K562 (cell line): ENCODE results near the gene PTOV1. TPM values are rescaled to one million over a fixed set of nuclear protein-coding genes. Genes with fewer than 3 reads are reported as not detected.

Source experiments
- BRD4 ChIP-seq: fragments of 200-600 bp; sonication (generic); IDR thresholded peaks from 2 replicates; pipeline ENCODE4 v1.6.1; 2017; ENCODE audit warnings: inconsistent platforms
- BRF1 ChIP-seq: IDR thresholded peaks from 3 replicates; pipeline ENCODE4 v1.6.1; 2011; ENCODE audit warnings: borderline replicate concordance, mild to moderate bottlenecking; ENCODE audit not compliant: insufficient read length; ENCODE audit errors: extremely low read depth
- GATAD2B ChIP-seq: fragments of 450-650 bp; IDR thresholded peaks from 2 replicates; pipeline ENCODE4 v1.6.1; 2017; ENCODE audit warnings: mild to moderate bottlenecking, borderline replicate concordance
- JUND ChIP-seq, 2 experiments: IDR thresholded peaks; 2 replicates in 1 of 2; 3 replicates in 1 of 2; pipeline ENCODE4 v1.6.1; 2011; ENCODE audit warnings: borderline replicate concordance in 2 of 2, low read depth in 2 of 2, low read length in 2 of 2, improper control_type of control experiment in 1 of 2, missing biosample characterization in 1 of 2, missing genetic modification characterization in 1 of 2, missing genetic modification reagents in 1 of 2
- MCM7 ChIP-seq, 2 experiments: fragments of 450-650 bp; IDR thresholded peaks; 2 replicates each; pipeline ENCODE4 v1.6.1; 2016 to 2018
- MYC ChIP-seq, 2 experiments: fragments of 250-450 bp in 1 of 2; sonication (Bioruptor Pico) in 1 of 2; IDR thresholded peaks; 2 replicates each; pipeline versions ENCODE4 v1.5.1 to v1.6.1; 2012 to 2021; ENCODE audit warnings: low read depth in 2 of 2, borderline replicate concordance in 1 of 2, improper control_type of control experiment in 1 of 2, low read length in 1 of 2, mild to moderate bottlenecking in 1 of 2, moderate library complexity in 1 of 2
- PYGO2 ChIP-seq: fragments of 450-650 bp; IDR thresholded peaks from 2 replicates; pipeline ENCODE4 v1.6.1; 2016; ENCODE audit warnings: mild to moderate bottlenecking, missing genetic modification characterization, moderate library complexity, missing compliant biosample characterization
- SRF ChIP-seq, 2 experiments: fragments of 250-450, 450-650 bp in 1 of 2; sonication (Bioruptor Pico) in 1 of 2; sonication (generic) in 1 of 2; formaldehyde crosslinking; IDR thresholded peaks; 2 replicates each; pipeline versions ENCODE4 v1.5.0 to v1.5.1; 2020 to 2022; ENCODE audit warnings: mild to moderate bottlenecking in 1 of 2, missing genetic modification reagents in 1 of 2
- THRAP3 ChIP-seq: fragments of 450-650 bp; IDR thresholded peaks from 2 replicates; pipeline ENCODE4 v1.6.1; 2016; ENCODE audit warnings: mild to moderate bottlenecking, inconsistent platforms, borderline replicate concordance
- USF1 ChIP-seq: sonication (generic); formaldehyde crosslinking; IDR thresholded peaks from 2 replicates; pipeline ENCODE4 v1.9.0; 2022; ENCODE audit warnings: mild to moderate bottlenecking, missing genetic modification reagents
- ZNF212 ChIP-seq: fragments of 450-650 bp; formaldehyde crosslinking; IDR thresholded peaks from 2 replicates; pipeline ENCODE4 v1.4.0; 2020; ENCODE audit warnings: mild to moderate bottlenecking
- ZNF445 ChIP-seq: fragments of 250-450 bp; sonication (Bioruptor Pico); IDR thresholded peaks from 2 replicates; pipeline ENCODE4 v1.4.0; 2020; ENCODE audit warnings: low read depth, mild to moderate bottlenecking, moderate library complexity
- ZNF507 ChIP-seq: conservative IDR thresholded peaks from 2 replicates; pipeline ENCODE4 v1.6.1; 2017; ENCODE audit warnings: missing genetic modification characterization, missing compliant biosample characterization
- ZNF57 ChIP-seq: fragments of 450-650 bp; formaldehyde crosslinking; IDR thresholded peaks from 2 replicates; pipeline ENCODE4 v1.4.0; 2020; ENCODE audit warnings: mild to moderate bottlenecking, moderate library complexity
- ZNF778 ChIP-seq: fragments of 450-650 bp; formaldehyde crosslinking; IDR thresholded peaks from 2 replicates; pipeline ENCODE4 v1.4.0; 2020; ENCODE audit warnings: mild to moderate bottlenecking, moderate library complexity
- polyA plus RNA-seq, 8 experiments: library from polyadenylated mRNA; depleted of rRNA in 4 of 8; stranded (reverse) in 5 of 8; unstranded in 3 of 8; fragments of >200 nt; fragmentation: Nextera tagmentation in 2 of 8; fragmentation: Illumina TruSeq in 1 of 8; extraction: Ambion mirVana in 2 of 8; extraction: Trizol in 1 of 8; gene quantifications; 2 replicates each; pipeline versions ENCODE4 v1.2.1 to v1.2.3, GENCODE V29; 2011 to 2014; ENCODE audit warnings: inconsistent platforms in 1 of 8, missing spikeins in 1 of 8
- total RNA-seq, 7 experiments: library from RNA; depleted of rRNA in 6 of 7; stranded (reverse); fragments of >200 nt in 6 of 7; fragmentation: Illumina TruSeq in 2 of 7; extraction: Trizol in 2 of 7; gene quantifications; 2 replicates each; pipeline versions ENCODE4 v1.2.1 to v1.2.3, GENCODE V29; 2011 to 2021; ENCODE audit warnings: low replicate concordance in 1 of 7
- TF ChIP-seq, protein P1 (sequence below): sonication (generic); formaldehyde crosslinking; IDR thresholded peaks from 2 replicates; pipeline ENCODE4 v1.8.0; 2022; ENCODE audit warnings: mild to moderate bottlenecking, missing genetic modification reagents
- TF ChIP-seq, protein P2 (sequence below): fragments of 450-650 bp; IDR thresholded peaks from 2 replicates; pipeline ENCODE4 v1.6.1; 2016; ENCODE audit warnings: missing biosample characterization, missing genetic modification characterization
- TF ChIP-seq, protein P3 (sequence below): fragments of 450-650 bp; IDR thresholded peaks from 2 replicates; pipeline ENCODE4 v1.6.1; 2017; ENCODE audit warnings: antibody characterized with exemption, mild to moderate bottlenecking

PTOV1 gene
- total and polyA plus RNA-seq, 9 of the 15 experiments (the other 6 are each of a cell fraction or from before 2014, with no cell fraction given), result 4.9 to 169 (median 43.5) TPM

DNA sequence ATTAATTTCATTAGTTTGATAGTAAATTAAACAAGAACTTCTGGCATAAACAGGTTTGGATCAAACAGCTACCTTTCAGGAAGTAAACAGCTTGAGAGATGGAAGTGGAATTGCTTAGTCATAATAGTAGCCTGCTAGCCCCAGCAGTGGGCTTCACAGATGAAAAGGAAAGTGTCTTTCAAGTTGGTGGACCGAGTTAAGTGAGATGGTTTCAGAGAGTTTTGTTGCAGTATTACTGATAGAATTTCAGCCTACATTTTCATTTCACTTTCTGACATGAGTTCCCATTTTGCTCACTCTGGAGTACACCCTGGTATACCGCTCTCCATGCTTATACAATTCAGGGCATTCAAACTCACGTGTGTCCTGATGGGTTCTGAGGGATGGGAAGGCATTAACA lies 2.0 kb upstream of the PTOV1 start (continued):
- TF ChIP-seq, protein P1, sequence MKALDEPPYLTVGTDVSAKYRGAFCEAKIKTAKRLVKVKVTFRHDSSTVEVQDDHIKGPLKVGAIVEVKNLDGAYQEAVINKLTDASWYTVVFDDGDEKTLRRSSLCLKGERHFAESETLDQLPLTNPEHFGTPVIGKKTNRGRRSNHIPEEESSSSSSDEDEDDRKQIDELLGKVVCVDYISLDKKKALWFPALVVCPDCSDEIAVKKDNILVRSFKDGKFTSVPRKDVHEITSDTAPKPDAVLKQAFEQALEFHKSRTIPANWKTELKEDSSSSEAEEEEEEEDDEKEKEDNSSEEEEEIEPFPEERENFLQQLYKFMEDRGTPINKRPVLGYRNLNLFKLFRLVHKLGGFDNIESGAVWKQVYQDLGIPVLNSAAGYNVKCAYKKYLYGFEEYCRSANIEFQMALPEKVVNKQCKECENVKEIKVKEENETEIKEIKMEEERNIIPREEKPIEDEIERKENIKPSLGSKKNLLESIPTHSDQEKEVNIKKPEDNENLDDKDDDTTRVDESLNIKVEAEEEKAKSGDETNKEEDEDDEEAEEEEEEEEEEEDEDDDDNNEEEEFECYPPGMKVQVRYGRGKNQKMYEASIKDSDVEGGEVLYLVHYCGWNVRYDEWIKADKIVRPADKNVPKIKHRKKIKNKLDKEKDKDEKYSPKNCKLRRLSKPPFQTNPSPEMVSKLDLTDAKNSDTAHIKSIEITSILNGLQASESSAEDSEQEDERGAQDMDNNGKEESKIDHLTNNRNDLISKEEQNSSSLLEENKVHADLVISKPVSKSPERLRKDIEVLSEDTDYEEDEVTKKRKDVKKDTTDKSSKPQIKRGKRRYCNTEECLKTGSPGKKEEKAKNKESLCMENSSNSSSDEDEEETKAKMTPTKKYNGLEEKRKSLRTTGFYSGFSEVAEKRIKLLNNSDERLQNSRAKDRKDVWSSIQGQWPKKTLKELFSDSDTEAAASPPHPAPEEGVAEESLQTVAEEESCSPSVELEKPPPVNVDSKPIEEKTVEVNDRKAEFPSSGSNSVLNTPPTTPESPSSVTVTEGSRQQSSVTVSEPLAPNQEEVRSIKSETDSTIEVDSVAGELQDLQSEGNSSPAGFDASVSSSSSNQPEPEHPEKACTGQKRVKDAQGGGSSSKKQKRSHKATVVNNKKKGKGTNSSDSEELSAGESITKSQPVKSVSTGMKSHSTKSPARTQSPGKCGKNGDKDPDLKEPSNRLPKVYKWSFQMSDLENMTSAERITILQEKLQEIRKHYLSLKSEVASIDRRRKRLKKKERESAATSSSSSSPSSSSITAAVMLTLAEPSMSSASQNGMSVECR (CRISPR knock-in tag), result no peak
- TF ChIP-seq ZNF445 (CRISPR knock-in tag), result no peak
- TF ChIP-seq, protein P2, sequence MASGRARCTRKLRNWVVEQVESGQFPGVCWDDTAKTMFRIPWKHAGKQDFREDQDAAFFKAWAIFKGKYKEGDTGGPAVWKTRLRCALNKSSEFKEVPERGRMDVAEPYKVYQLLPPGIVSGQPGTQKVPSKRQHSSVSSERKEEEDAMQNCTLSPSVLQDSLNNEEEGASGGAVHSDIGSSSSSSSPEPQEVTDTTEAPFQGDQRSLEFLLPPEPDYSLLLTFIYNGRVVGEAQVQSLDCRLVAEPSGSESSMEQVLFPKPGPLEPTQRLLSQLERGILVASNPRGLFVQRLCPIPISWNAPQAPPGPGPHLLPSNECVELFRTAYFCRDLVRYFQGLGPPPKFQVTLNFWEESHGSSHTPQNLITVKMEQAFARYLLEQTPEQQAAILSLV (tag), result no peak
- TF ChIP-seq BRF1, result no peak
- no peak for TF ChIP-seq BRD4
- no peak for TF ChIP-seq ZNF507 (tag)
- no peak for TF ChIP-seq THRAP3
- no peak for TF ChIP-seq SRF (CRISPR knock-in tag; IDR thresholded peaks at IDR 0.05)
- TF ChIP-seq ZNF212 (CRISPR knock-in tag), result no peak
- TF ChIP-seq, protein P3, sequence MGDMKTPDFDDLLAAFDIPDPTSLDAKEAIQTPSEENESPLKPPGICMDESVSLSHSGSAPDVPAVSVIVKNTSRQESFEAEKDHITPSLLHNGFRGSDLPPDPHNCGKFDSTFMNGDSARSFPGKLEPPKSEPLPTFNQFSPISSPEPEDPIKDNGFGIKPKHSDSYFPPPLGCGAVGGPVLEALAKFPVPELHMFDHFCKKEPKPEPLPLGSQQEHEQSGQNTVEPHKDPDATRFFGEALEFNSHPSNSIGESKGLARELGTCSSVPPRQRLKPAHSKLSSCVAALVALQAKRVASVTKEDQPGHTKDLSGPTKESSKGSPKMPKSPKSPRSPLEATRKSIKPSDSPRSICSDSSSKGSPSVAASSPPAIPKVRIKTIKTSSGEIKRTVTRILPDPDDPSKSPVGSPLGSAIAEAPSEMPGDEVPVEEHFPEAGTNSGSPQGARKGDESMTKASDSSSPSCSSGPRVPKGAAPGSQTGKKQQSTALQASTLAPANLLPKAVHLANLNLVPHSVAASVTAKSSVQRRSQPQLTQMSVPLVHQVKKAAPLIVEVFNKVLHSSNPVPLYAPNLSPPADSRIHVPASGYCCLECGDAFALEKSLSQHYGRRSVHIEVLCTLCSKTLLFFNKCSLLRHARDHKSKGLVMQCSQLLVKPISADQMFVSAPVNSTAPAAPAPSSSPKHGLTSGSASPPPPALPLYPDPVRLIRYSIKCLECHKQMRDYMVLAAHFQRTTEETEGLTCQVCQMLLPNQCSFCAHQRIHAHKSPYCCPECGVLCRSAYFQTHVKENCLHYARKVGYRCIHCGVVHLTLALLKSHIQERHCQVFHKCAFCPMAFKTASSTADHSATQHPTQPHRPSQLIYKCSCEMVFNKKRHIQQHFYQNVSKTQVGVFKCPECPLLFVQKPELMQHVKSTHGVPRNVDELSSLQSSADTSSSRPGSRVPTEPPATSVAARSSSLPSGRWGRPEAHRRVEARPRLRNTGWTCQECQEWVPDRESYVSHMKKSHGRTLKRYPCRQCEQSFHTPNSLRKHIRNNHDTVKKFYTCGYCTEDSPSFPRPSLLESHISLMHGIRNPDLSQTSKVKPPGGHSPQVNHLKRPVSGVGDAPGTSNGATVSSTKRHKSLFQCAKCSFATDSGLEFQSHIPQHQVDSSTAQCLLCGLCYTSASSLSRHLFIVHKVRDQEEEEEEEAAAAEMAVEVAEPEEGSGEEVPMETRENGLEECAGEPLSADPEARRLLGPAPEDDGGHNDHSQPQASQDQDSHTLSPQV, result 0 out of 2 replicates have a peak, but pooled peaks have one; percentile 23
- no peak for TF ChIP-seq MCM7 (IDR thresholded peaks at IDR 0.05)
- TF ChIP-seq GATAD2B, result no peak
- TF ChIP-seq MYC (IDR thresholded peaks at IDR 0.05; ENCODE audit: low read depth, low read length), result no peak
- no peak for TF ChIP-seq MYC (CRISPR knock-in tag; IDR thresholded peaks at IDR 0.05; ENCODE audit: borderline replicate concordance, low read depth)
- 0 out of 2 replicates have a peak, but pooled peaks have one; percentile 42 for TF ChIP-seq JUND (IDR thresholded peaks at IDR 0.05; ENCODE audit: borderline replicate concordance, low read depth, low read length)
- TF ChIP-seq JUND (tag; IDR thresholded peaks at IDR 0.05; ENCODE audit: borderline replicate concordance, low read depth, low read length), result no peak; the same call in 2 of the 3 replicates
- no peak for TF ChIP-seq ZNF778 (CRISPR knock-in tag)
- no peak for TF ChIP-seq ZNF57 (CRISPR knock-in tag)
- no peak for TF ChIP-seq PYGO2 (tag)
- no peak for TF ChIP-seq USF1 (CRISPR knock-in tag)
